HG03280 (cell line): ENCODE data around the gene OPHN1.
A peak's percentile ranks its signal among the peaks of the same experiment; 100 is the strongest.

Experiments
- ATAC-seq: cut with Tn5 transposase; IDR thresholded peaks from one replicate; pipeline ENCODE4 v1.9.1; 2021; ENCODE audit warnings: mild to moderate bottlenecking, moderate library complexity; ENCODE audit not compliant: unreplicated experiment

OPHN1 gene

DNA sequence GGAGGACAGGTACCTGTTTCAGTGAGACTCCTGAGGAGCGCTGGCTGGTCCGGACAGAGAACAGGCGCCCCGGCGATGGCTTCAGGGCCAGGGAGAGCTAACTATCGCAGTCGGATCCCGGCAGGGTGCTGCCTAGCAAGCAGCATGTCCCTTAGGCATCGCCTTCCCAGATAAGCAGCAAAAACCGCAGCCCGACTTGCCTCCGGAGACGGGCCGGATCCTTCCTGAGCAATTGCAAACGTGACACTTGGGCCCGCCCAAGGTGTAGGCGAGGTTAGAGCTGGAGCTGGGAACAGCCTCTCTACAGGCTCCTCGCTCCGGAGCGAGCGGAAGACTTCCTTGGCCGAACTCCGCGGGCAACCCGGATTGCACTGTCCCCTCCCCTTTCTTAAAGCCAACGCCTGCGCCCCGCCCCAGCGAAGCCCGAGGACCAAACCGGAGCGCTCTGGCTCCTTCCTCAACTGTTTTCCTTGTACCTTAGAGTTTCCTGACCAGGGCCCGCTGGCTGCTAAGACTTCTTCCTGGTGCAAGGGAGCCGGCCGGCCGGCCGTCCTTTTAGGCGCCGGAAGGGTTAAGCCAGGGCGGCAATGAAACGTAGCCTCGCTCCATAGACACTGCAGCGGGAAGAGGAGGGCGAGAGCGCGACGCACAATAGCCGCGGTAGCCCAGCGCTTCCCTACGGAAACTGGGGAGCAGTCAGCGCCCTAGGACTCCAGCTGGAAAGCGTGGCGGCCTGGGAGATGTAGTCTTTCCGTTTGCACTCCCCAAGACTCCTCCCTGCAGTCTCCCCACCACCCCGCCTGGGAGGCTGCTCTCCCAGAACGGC, at the start of gene OPHN1:
Gene OPHN1, minus strand, starts transcription at position 341 of the 826 bp plus-strand sequence. CDS start 475 bp downstream, outside the sequence.
- no peak for ATAC-seq

DNA sequence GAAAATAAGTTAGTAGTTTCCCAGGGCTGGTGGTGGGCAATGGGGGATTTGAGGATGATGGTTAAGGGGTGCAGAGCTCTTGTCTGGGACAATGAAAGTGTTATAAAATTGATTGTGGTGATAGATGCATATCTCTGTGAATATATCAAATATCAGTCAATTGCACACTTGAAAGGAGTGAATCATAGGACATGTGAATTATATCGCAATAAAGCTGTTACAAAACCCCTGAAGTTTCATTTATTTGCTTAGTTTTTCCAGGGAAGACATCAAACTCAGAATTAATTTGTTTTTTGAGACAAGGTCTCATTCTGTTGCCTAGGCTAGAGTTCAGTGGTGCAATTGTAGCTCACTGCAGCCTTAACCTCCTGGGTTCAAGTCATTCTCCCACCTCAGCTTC, 47.7 kb upstream of the OPHN1 start:
- ATAC-seq, result no peak

GRCh38 chrX:68464796-68465195, 31.5 kb upstream of the OPHN1 start:
- no peak for ATAC-seq

GRCh38 chrX:68463880-68464279, 30.6 kb upstream of the OPHN1 start:
- ATAC-seq, result no peak

- ATAC-seq, result peak; percentile 64
Observed at GRCh38 chrX:68462653-68463052, 29.4 kb upstream of the OPHN1 start.

- ATAC-seq, result no peak
Observed at GRCh38 chrX:68462197-68462596, 28.9 kb upstream of the OPHN1 start.

GRCh38 chrX:68461576-68461975, 28.3 kb upstream of the OPHN1 start:
- ATAC-seq, result no peak

DNA sequence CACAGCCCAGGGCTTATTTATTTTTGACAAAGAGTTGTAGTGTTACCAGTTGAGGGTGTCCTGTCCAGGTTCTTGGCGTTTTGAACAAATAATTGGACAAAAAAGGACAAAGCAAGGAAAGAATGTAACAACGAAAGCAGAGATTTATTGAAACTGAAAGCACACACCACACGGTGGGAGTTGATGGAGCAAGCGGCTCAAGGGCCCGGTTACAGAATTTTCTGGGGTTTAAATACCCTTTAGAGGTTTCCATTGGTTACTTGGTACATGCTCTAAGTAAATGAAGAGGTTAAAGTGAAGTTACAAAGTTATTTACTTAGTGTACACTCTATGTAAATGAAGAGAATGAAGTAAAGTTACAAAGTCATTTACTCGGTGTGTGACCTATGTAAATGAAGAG, 27.8 kb upstream of the OPHN1 start:
- no peak for ATAC-seq

- ATAC-seq, result no peak
Observed at GRCh38 chrX:68455151-68455510, 21.8 kb upstream of the OPHN1 start.

GRCh38 chrX:68454476-68455150, 21.3 kb upstream of the OPHN1 start:
- no peak for ATAC-seq

DNA sequence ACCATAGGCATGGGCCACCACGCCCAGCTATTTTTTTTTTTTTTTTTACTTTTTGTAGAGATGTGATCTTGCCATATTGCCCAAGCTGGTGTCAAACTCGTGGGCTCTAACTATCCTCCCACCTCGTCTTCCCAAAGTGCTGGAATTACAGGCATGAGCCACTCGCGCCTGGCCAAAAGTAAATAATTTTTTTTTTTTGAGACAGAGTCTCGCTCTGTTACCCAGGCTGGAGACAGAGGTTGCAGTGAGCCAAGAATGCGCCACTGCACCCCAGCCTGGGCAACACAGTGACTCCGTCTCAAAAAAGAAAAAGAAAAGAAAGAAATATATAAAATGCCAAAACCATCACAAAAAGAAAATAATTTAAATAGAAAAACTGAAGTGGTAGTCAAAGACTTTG, 18.4 kb upstream of the OPHN1 start:
- no peak for ATAC-seq

GRCh38 chrX:68443155-68443868, 10.0 kb upstream of the OPHN1 start:
- ATAC-seq, result no peak

DNA sequence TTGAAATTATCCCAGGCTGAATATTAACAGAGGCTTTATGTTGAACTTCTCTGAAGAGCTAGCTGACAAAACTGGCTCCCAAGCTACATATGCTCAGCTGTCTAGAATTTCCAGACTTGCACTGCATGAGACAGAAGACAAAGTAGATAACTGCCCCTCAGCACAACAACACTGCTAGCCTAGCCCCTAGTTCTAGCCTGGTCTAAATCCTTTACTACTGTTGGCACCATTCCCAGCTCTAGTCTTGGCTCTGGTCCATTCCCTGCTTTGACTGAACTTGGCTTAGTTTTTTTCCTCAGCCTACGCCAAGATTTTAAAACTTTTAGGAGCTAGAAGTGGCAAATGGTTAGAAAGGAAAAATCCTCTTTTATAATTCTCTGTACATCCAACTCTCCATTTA, 7.6 kb upstream of the OPHN1 start:
- no peak for ATAC-seq

GRCh38 chrX:68440442-68440841, 7.1 kb upstream of the OPHN1 start:
- no peak for ATAC-seq

- no peak for ATAC-seq
Observed at GRCh38 chrX:68439341-68439740, 6.0 kb upstream of the OPHN1 start.

DNA sequence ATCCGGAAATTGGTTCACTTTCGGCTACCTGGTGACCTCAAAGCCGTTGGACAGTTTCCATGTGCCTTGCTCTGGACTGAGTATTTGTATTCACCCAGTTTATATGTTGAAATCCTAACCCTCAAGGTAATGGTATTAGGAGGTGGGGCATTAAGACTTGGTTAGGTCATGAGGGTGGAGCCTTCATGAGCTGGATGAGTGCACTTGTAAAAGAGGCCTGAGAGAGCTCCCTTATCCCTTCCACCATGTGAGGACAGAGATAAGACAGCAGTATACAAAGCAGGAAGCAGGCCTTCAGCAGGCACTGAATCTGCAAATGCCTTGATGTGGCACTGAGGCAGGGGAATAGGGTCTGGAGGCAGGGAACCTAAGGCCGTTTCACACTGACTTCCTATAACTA, 5.3 kb upstream of the OPHN1 start:
- no peak for ATAC-seq

GRCh38 chrX:68433981-68434299, 645 bp upstream of the OPHN1 start:
- no peak for ATAC-seq

DNA sequence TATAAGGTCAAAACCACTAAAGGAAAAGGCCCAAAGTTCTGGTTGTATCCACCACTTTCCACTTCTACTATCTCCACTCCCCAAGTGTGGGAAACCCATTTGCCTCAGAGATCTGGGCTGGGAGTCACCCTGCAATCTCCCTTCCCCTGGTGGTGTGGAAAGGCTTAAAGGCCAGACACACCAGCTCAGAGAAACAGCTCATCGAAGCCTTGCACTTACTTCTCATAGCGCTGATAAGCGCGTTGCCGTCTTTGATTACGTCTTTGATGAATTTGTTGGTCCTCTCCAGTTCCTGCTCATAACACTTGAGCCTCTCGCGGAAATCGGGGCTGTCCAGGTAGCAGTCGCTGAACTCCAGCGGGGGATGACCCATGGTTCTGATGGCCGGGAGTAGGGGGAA, 647 bp downstream of the OPHN1 start:
- no peak for ATAC-seq

GRCh38 chrX:68431836-68432235, 1.5 kb downstream of the OPHN1 start:
- no peak for ATAC-seq

DNA sequence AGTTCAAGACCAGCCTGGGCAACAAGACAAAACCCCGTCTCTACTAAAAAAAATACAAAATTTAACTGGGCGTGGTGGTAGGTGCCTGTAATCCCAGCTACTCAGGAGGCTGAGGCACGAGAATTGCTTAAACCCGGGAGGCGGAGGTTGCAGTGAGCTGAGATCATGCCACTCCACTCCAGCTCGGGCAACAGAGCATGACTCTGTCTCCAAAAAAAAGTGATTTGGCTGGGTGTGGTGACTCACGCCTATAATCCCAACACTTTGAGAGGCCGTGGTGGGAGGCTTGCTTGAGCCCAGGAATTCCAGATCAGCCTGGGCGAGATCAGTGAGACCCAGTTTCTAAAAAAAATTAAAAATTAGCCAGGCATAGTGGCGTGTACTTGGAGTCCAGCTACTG, 4.1 kb downstream of the OPHN1 start:
- ATAC-seq, result no peak

DNA sequence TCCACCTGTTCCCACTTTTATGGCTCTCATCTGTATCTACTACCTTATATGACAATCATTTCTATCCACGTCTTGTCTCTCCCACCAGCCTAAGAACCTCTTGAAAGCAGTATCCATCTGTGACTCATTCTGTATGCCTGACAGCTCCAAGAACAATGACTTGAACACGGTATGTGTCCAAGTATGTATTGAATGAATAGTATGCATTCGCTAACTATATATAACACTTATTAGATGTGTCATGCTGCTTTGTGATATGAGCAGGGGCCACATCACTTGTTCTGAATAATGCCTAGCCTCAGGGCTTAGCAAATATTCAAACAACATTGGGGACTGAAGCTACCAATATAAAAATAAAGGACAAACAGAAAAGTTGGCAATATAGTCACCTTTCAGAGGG, 4.9 kb downstream of the OPHN1 start:
- no peak for ATAC-seq

DNA sequence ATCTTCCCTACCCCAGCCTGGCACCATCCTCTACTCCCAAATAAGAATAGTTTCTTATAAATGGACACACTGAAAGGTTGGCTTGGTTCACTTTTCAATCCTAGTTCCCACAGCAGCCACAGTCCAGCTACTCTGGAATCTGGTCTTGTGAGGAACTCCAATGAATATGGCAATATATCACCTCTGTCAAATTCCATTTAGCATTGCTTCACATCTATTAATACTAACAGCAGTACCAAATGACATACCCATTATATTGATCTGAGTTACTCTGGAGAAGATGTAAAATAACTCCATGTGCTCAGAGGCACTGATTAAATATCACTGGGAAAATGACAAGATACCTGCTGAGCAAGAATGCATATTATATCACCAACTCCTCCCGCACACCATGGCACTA, 8.6 kb downstream of the OPHN1 start:
- no peak for ATAC-seq
